Activated T-cell treated with anti-CD3 and anti-CD28 coated beads, Interleukin-2, amount 50 U/mL, for 72 hours (primary cell): ENCODE measurements around the gene ECM2. TPM values are rescaled to one million over a fixed set of nuclear protein-coding genes. Genes with fewer than 3 reads are reported as not detected.

Source experiments
- ATAC-seq, 2 donors: fragments of 150-1000 bp; cut with Tn5 transposase; replicated peaks in 1 of 2; 2 replicates each; pipeline ENCODE4 v1.10.0; 2021; ENCODE audit warnings: moderate library complexity in 2 of 2, mild to moderate bottlenecking in 1 of 2
- DNase-seq, 2 donors: peaks; one replicate each; pipeline ENCODE4 v3.0.0; 2021 to 2022; ENCODE audit warnings: mixed read lengths in 1 of 2
- H3K27ac Mint-ChIP-seq: one replicate; pipeline ENCODE4 v1.8.0; 2022; ENCODE audit warnings: mild to moderate bottlenecking, moderate library complexity, mixed read lengths
- H3K27me3 Mint-ChIP-seq: one replicate; pipeline ENCODE4 v1.8.0; 2022; ENCODE audit warnings: low read depth, mixed read lengths
- H3K36me3 Mint-ChIP-seq, 2 donors: one replicate each; pipeline ENCODE4 v1.8.0; 2022; ENCODE audit warnings: mixed read lengths in 2 of 2, mild to moderate bottlenecking in 1 of 2; ENCODE audit not compliant: insufficient read depth in 2 of 2
- H3K4me1 Mint-ChIP-seq: one replicate; pipeline ENCODE4 v1.8.0; 2022; ENCODE audit warnings: low read depth, mixed read lengths
- H3K4me3 Mint-ChIP-seq, 2 donors: one replicate each; pipeline ENCODE4 v1.8.0; 2022; ENCODE audit warnings: mild to moderate bottlenecking in 2 of 2, mixed read lengths in 2 of 2, moderate library complexity in 2 of 2
- H3K9me3 Mint-ChIP-seq, 2 donors: one replicate each; pipeline ENCODE4 v1.8.0; 2022; ENCODE audit warnings: mixed read lengths in 2 of 2
- total RNA-seq, 2 donors: library from RNA; stranded (reverse); gene quantifications; one replicate each; pipeline ENCODE4 v1.2.3, GENCODE V29; 2022

Gene ECM2
- total RNA-seq, 2 donors from 2014 or later, result not detected

DNA sequence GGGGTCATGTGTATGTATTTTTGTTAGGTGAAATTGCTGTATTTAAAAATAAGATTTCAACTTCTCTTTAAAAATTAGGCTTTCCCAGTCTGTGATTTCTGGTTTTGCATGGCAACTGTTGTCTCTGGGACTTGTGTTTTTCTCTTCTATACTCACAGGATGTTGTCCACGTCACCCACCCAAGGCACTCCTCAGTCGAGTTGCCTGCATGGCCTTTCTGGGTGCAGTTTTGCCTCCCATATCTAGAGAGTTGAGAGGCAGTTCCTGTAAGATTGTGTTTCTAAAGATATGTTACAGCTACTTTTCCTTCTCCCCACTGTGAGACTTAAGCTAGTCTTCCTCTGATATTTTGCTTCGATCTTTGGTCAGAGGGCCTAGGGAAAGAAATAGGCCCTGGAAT lies 51.2 kb downstream of the ECM2 start:
- Mint-ChIP-seq H3K9me3 (no peaks in the 10 kb centered on the region), H3K4me1 (peaks cover 7% of the 10 kb centered on the region), H3K36me3 (no peaks in the 10 kb centered on the region), H3K27me3 (no peaks in the 10 kb centered on the region), H3K4me3 (no peak overlapping the region), H3K27ac (no peak overlapping the region)
- DNase-seq (no peak), ATAC-seq (no peak)

DNA sequence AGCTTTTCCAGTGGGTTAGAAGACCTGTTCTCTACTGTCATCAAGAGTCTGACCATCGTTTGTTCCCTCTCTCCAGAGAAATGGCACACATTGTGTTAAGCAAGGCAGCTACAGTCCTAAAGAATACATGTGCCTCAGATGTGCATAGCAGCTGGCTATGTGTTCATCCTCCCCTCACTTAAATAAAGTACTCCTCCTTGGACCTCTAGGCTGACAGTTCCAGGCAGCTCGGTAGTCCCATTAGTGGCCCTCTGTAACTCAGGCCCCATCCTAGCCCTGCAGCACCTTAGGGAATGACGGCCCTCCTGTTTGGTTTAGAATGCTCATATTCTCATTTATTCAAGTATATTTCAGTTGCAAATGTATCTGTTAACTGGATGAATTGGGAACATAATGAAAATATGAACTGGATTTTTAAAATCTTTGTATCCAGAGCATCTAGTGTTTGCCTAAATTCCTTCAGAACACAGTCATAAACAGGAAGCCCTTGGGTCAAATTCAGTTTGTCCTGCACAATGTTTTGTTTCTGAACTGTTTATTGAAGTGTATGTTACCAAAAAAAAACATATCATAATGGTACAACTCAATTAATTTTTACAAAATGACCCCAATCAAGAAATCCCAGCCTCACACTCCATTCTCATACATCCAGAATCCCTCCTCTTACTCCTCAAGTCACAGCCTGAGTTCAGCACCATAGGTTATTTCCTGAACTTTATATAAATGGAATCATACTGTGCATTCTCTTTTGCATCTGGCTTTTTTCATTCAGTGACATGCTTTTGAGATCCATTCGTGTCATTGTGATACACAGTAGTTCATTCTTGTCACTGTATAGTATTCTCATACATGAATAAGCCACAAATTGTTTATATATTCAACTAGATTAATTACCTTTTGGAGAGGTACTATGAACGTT lies 51.9 kb downstream of the ECM2 start:
- H3K9me3 Mint-ChIP-seq, result no peaks in the 10 kb centered on the region
- DNase-seq (no peak), ATAC-seq (no peak)
- H3K36me3 Mint-ChIP-seq, result no peaks in the 10 kb centered on the region
- H3K27ac Mint-ChIP-seq, result no peak overlapping the region
- peaks cover 7% of the 10 kb centered on the region for H3K4me1 Mint-ChIP-seq
- H3K4me3 Mint-ChIP-seq, result no peak overlapping the region
- H3K27me3 Mint-ChIP-seq, result no peaks in the 10 kb centered on the region

DNA sequence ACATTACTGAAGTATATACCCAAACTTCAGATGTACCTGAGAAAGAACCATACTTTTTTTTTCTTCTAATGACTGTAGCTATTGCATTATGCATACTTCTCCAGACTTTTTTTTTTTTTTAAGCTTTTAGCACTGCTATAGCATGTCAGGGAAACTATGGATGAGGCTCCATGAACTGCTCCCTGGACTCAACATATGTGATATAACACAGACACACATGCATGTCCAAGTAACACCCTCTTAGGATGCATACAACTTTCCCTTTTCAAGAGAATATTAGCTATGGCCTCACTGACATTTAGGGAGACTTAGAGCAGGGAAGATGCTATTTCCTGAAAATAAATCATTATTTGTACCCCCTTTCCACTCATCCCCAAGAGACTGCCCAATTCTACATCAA lies 53.0 kb downstream of the ECM2 start:
- Mint-ChIP-seq H3K4me3 (no peak overlapping the region), H3K27me3 (no peaks in the 10 kb centered on the region), H3K4me1 (peaks cover 7% of the 10 kb centered on the region), H3K36me3 (no peaks in the 10 kb centered on the region), H3K27ac (no peak overlapping the region), H3K9me3 (no peaks in the 10 kb centered on the region)
- no peak for ATAC-seq
- DNase-seq, result no peak

DNA sequence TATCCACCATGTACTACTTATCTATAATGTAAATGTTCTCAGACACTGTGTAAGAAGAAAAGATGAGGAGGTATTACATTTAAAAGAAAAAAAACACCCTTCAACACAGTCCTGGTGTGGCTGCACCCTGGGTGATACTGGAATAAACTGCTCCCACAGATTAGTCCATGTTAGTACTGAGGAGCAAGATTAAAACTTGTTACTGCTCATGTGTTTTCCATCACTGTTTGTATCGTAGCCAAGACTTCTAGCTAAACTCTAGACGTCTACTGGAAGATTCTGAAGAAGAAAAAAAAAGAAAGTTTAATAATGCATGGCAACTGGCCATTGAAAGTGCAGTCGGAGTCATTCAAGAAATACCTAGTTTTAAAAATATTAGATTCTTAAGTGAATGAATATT lies 53.5 kb downstream of the ECM2 start, which contains the start of gene ASPN:
TSS of gene ASPN (minus strand) at position 178 of the 400 bp plus-strand sequence.
- ATAC-seq, result no peak
- Mint-ChIP-seq H3K27me3 (no peaks in the 10 kb centered on the region), H3K36me3 (no peaks in the 10 kb centered on the region), H3K4me1 (peaks cover 7% of the 10 kb centered on the region), H3K4me3 (no peak within 1 kb of the TSS), H3K9me3 (no peaks in the 10 kb centered on the region), H3K27ac (no peak within 1 kb of the TSS)
- DNase-seq, result no peak

DNA sequence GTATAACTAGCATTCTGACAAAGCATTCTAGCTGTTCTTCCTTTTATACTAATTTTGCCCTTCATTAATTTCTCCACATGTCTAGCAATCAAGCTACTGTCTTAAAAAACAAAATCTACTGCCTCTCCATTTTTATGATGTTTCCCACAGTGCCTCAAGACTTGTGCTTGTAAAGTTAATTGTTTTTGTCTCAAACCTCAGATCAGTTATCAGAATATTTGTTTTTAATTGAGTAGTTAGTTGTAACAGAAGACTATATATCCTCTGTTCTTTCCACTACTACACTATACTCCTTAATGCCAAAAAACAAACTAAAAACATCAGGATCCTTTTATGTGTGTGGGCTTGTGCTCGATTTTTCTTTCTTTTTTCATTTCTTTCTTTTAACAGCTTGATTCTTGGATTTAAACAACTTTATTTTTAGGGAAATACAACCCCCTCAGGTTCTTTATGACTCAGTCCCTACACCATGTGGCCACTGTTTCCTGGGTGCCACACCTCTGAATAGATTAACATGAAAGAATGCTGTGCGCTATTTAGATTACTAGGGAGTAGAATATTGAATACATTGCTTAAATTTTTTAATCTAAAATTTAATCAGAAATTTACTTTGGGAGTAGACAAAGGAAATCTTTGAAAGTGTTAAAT lies 54.7 kb downstream of the ECM2 start:
- Mint-ChIP-seq H3K27me3 (no peaks in the 10 kb centered on the region), H3K27ac (no peak overlapping the region)

DNA sequence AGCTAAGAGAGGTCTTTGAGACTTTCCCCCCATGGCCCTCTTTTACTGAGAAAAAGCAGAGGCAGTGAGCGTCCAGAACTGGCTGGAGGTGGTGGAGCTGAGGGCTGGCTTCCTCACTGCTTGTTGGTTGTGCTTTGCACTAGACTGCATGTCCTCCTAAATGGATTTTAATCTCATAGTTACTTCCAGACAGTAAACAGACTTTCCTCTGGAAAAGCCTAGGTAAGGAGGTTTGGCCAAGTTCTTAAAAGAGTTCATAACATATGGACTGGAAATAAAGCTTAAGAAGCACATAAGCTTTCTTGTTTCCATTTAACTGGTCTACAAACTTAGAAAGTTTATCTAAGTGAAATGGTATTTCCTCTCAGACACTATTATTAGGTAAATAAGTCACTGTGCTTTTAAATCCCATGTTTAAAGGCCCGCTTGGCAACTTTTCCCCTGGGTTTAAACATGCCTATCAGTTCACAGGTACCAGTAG lies 55.5 kb downstream of the ECM2 start:
- Mint-ChIP-seq H3K36me3 (no peaks in the 10 kb centered on the region), H3K27ac (no peak overlapping the region), H3K4me3 (no peak overlapping the region), H3K9me3 (no peaks in the 10 kb centered on the region), H3K4me1 (peaks cover 13% of the 10 kb centered on the region), H3K27me3 (no peaks in the 10 kb centered on the region)
- ATAC-seq, result no peak
- DNase-seq, result no peak

More for the DNA sequence above, 54.7 kb downstream of the ECM2 start:
- H3K4me3 Mint-ChIP-seq, result peak overlapping the region in 1 of 2 donors; percentile 2
- no peak for ATAC-seq
- no peaks in the 10 kb centered on the region for H3K36me3 Mint-ChIP-seq
- H3K4me1 Mint-ChIP-seq, result peaks cover 13% of the 10 kb centered on the region
- H3K9me3 Mint-ChIP-seq, result no peaks in the 10 kb centered on the region
- DNase-seq, result no peak

DNA sequence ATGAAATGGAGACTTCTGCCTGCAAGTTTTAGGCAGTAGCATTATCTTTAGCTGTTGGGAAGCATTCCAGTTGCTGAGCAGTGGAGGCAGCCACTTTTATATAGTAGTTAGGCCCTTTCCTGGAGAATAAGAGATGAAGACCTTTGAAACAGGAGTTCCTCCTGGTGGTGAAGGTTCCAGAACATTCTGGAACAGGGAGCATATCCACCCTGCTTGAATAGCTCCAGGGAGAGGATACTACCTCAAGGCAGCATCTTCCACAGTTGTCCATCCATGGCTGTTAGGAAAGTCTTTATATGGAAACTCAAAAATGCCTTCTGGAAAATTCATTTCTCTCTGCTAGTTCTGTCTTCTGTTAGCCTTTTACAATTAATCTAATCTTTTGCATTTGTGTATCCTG lies 56.4 kb downstream of the ECM2 start:
- H3K36me3 Mint-ChIP-seq, result no peaks in the 10 kb centered on the region
- no peaks in the 10 kb centered on the region for H3K9me3 Mint-ChIP-seq
- DNase-seq, result no peak
- no peak overlapping the region for H3K4me3 Mint-ChIP-seq
- no peak overlapping the region for H3K27ac Mint-ChIP-seq
- no peaks in the 10 kb centered on the region for H3K27me3 Mint-ChIP-seq
- H3K4me1 Mint-ChIP-seq, result peaks cover 13% of the 10 kb centered on the region
- no peak for ATAC-seq

DNA sequence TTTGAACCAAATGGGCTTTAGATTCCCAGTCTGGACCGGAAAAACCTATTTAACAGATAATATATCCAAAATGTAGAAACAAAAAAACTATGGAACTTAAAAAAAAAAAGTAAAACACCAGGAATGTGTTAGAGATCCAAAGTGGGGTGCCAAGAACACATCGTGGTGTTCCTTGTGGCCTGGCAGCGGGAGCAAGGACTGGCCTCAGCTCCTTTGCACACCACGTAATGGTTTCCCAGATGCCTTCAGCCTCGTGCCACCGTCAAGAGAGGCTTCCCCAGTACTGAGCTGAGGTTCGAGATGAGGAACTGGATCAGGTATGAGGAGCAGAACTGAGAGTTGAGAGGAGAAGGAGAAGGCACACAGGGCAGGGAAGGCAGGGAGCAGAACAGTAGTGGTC lies 57.0 kb downstream of the ECM2 start:
- Mint-ChIP-seq H3K27ac (no peak overlapping the region), H3K27me3 (no peaks in the 10 kb centered on the region), H3K36me3 (no peaks in the 10 kb centered on the region), H3K9me3 (no peaks in the 10 kb centered on the region), H3K4me1 (peaks cover 13% of the 10 kb centered on the region), H3K4me3 (no peak overlapping the region)
- no peak for DNase-seq
- no peak for ATAC-seq

DNA sequence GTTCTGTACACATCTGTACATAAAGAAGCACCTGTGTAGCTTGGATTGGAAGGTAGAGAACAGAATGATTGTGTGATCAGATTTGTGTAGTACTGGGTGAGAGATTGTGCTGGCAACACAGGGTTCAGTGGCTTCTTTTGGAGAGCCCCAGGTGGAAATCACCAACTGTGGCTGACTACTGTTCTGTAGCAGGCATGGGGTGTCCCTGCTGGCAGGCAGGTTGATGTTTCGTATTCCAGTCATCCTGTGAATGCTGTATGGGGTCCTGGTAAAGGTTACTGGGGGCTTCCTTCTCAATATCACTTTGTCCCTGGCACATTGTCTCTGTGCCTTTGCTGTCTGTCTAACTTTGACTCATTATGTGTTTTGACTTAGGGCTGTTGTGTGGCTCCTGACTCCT lies 58.8 kb downstream of the ECM2 start:
- ATAC-seq, result peak; percentile 79 to 83
- no peaks in the 10 kb centered on the region for H3K9me3 Mint-ChIP-seq
- no peaks in the 10 kb centered on the region for H3K36me3 Mint-ChIP-seq
- H3K27ac Mint-ChIP-seq, result no peak overlapping the region
- no peak overlapping the region for H3K4me3 Mint-ChIP-seq
- DNase-seq, result peak; percentile 4 to 8
- H3K4me1 Mint-ChIP-seq, result peaks cover 13% of the 10 kb centered on the region
- H3K27me3 Mint-ChIP-seq, result no peaks in the 10 kb centered on the region

DNA sequence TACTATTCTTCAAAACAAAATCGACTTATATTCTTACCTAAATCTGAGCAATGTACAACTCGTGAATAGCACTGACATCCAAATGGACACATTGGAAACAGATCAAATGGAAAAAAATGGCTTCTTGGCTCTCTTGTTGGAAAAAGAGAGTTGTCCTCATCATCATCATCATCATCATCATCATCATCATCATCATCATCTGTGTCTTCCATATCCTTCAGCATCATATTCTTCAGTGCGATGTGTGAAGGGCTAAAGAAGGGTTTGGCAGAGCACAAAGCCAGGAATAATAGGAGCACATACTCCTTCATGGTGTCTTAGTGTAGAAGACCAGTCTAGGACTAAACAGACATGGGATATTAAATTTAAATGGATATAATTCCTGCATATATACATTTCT lies 61.2 kb downstream of the ECM2 start:
- H3K4me1 Mint-ChIP-seq, result peaks cover 6% of the 10 kb centered on the region
- no peak overlapping the region for H3K27ac Mint-ChIP-seq
- no peak overlapping the region for H3K4me3 Mint-ChIP-seq
- DNase-seq (no peak), ATAC-seq (no peak)
- no peaks in the 10 kb centered on the region for H3K9me3 Mint-ChIP-seq
- H3K27me3 Mint-ChIP-seq, result no peaks in the 10 kb centered on the region
- H3K36me3 Mint-ChIP-seq, result no peaks in the 10 kb centered on the region

DNA sequence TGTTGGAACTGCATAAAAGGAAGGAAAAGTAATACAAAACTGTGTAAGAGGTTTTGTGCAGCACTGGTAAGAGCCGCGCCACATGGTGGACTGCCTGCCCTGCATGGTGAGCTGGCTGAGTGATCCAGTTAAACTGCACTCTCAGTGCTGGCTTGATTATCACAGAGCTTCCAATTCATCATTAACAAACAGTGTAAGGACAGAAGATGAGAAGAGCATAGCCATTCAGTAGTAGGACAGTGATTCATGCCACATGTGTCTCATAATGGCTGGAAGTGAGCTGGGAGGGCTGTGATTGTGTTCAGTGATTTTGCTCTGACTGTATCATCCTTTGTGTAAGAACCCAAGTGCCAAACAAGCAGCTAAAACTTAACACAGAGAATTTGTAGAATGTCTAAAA lies 67.6 kb downstream of the ECM2 start:
- ATAC-seq (no peak), DNase-seq (no peak)
- Mint-ChIP-seq H3K4me3 (no peak overlapping the region), H3K27ac (no peak overlapping the region), H3K9me3 (no peaks in the 10 kb centered on the region), H3K36me3 (no peaks in the 10 kb centered on the region), H3K4me1 (no peaks in the 10 kb centered on the region), H3K27me3 (no peaks in the 10 kb centered on the region)

DNA sequence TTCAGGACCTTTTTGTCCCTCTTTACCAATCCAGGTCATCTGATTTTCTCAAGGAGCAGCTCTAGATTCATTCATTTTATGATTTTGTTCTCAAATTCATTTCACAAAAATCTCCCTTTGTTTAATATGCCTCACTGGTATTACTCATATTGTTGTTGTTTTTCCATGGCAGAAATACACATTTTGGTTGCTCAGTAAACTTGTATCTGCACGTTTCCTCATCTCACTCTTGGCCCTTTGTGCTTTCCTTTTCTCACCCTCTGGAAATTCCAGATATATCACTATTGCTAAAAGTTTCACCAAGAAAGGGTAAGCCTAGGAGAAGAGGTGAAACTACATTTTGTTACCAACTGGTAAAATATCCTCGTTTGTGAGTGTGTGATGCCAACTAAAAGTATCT lies 68.3 kb downstream of the ECM2 start:
- Mint-ChIP-seq H3K9me3 (no peaks in the 10 kb centered on the region), H3K4me3 (no peak overlapping the region), H3K27ac (no peak overlapping the region), H3K36me3 (no peaks in the 10 kb centered on the region), H3K4me1 (no peaks in the 10 kb centered on the region), H3K27me3 (no peaks in the 10 kb centered on the region)
- no peak for ATAC-seq
- no peak for DNase-seq

DNA sequence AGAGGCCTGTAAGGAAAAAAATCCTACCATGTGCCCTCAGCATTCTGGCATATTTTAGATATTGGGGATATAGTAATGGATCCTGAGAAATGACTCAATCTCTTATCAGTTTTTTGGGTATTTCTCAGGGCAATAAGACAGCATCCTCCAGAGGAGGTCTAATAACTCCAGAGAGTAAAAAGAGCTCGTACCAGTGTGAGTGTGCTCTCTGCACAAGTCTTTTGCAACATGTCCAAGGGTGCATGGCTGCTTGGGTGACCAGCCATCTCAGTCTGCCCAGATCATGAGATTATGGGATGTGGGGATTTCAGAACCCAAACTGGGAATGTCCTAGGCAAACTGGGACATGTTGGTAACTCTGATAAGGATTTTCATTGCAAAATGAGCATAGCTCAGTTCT lies 68.7 kb downstream of the ECM2 start:
- no peak overlapping the region for H3K27ac Mint-ChIP-seq
- no peaks in the 10 kb centered on the region for H3K9me3 Mint-ChIP-seq
- H3K27me3 Mint-ChIP-seq, result no peaks in the 10 kb centered on the region
- no peak overlapping the region for H3K4me3 Mint-ChIP-seq
- H3K4me1 Mint-ChIP-seq, result no peaks in the 10 kb centered on the region
- DNase-seq (no peak), ATAC-seq (no peak)
- no peaks in the 10 kb centered on the region for H3K36me3 Mint-ChIP-seq
